HepG2 (cell line): ENCODE measurements around the gene DHX16. TPM values are rescaled to one million over a fixed set of nuclear protein-coding genes. Genes with fewer than 3 reads are reported as not detected.
A peak's percentile ranks its signal among the peaks of the same experiment; 100 is the strongest.

Experiments
- ARID5B ChIP-seq: IDR thresholded peaks from 2 replicates; pipeline ENCODE4 v1.4.0; 2020; ENCODE audit warnings: mild to moderate bottlenecking, missing genetic modification reagents
- BRD4 ChIP-seq: sonication (generic); formaldehyde crosslinking; IDR thresholded peaks from 2 replicates; pipeline ENCODE4 v1.4.0; 2020; ENCODE audit warnings: missing genetic modification reagents
- CBFB ChIP-seq: sonication (generic); formaldehyde crosslinking; IDR thresholded peaks from 2 replicates; pipeline ENCODE4 v1.4.0; 2020; ENCODE audit warnings: missing genetic modification reagents
- CHCHD3 ChIP-seq: sonication (generic); formaldehyde crosslinking; IDR thresholded peaks from 2 replicates; pipeline ENCODE4 v1.8.0; 2022; ENCODE audit warnings: mild to moderate bottlenecking, missing genetic modification reagents, moderate library complexity
- GABPA ChIP-seq, 2 experiments: IDR thresholded peaks; 2 replicates each; pipeline ENCODE4 v1.6.1; 2011 to 2016; ENCODE audit warnings: low read depth in 2 of 2, low read length in 1 of 2, missing biosample characterization in 1 of 2, missing genetic modification characterization in 1 of 2
- HDAC2 ChIP-seq: sonication (generic); formaldehyde crosslinking; IDR thresholded peaks from 2 replicates; pipeline ENCODE4 v1.4.0; 2020; ENCODE audit warnings: missing genetic modification reagents
- HMG20A ChIP-seq: IDR thresholded peaks from 2 replicates; pipeline ENCODE4 v1.6.1; 2016; ENCODE audit warnings: borderline replicate concordance
- NFE2 ChIP-seq: sonication (generic); formaldehyde crosslinking; IDR thresholded peaks from 2 replicates; pipeline ENCODE4 v1.4.0; 2020; ENCODE audit warnings: missing genetic modification reagents
- NFE2L2 ChIP-seq: fragments of 150-350 bp; IDR thresholded peaks from 2 replicates; pipeline ENCODE4 v1.6.1; 2014; ENCODE audit warnings: low read length
- NR1H2 ChIP-seq: sonication (generic); formaldehyde crosslinking; IDR thresholded peaks from 2 replicates; pipeline ENCODE4 v1.8.1; 2022; ENCODE audit warnings: low read depth, missing genetic modification reagents, borderline replicate concordance
- NR2F2 ChIP-seq: IDR thresholded peaks from 2 replicates; pipeline ENCODE4 v1.6.1; 2012; ENCODE audit warnings: low read depth, inconsistent platforms, borderline replicate concordance
- RELA ChIP-seq: sonication (generic); formaldehyde crosslinking; IDR thresholded peaks from 2 replicates; pipeline ENCODE4 v1.4.0; 2020; ENCODE audit warnings: missing genetic modification reagents
- ZBTB42 ChIP-seq: sonication (generic); formaldehyde crosslinking; IDR thresholded peaks from 2 replicates; pipeline ENCODE4 v1.5.0; 2020; ENCODE audit warnings: mild to moderate bottlenecking, missing genetic modification reagents
- ZFP36L1 ChIP-seq: sonication (generic); formaldehyde crosslinking; IDR thresholded peaks from 2 replicates; pipeline ENCODE4 v1.8.0; 2022; ENCODE audit warnings: mild to moderate bottlenecking, missing genetic modification reagents, moderate library complexity
- ZKSCAN8 ChIP-seq: IDR thresholded peaks from 2 replicates; pipeline ENCODE4 v1.6.1; 2016; ENCODE audit warnings: borderline replicate concordance, missing genetic modification reagents, missing compliant biosample characterization
- ZNF367 ChIP-seq: sonication (generic); formaldehyde crosslinking; IDR thresholded peaks from 2 replicates; pipeline ENCODE4 v1.4.0; 2020; ENCODE audit warnings: missing genetic modification reagents, borderline replicate concordance
- ZNF550 ChIP-seq: sonication (generic); formaldehyde crosslinking; IDR thresholded peaks from 2 replicates; pipeline ENCODE4 v1.4.0; 2020; ENCODE audit warnings: mild to moderate bottlenecking, missing genetic modification reagents, borderline replicate concordance
- ZNF639 ChIP-seq: conservative IDR thresholded peaks from 2 replicates; pipeline ENCODE4 v1.6.1; 2018; ENCODE audit warnings: missing genetic modification reagents
- ZZZ3 ChIP-seq: sonication (generic); formaldehyde crosslinking; IDR thresholded peaks from 2 replicates; pipeline ENCODE4 v1.4.0; 2020; ENCODE audit warnings: missing genetic modification reagents, mild to moderate bottlenecking, borderline replicate concordance
- polyA plus RNA-seq, 8 experiments: library from polyadenylated mRNA; depleted of rRNA in 3 of 8; stranded (reverse) in 7 of 8; unstranded in 1 of 8; fragments of >200 nt; fragmentation: Illumina TruSeq in 4 of 8; extraction: Trizol in 4 of 8; gene quantifications; 2 replicates each; pipeline versions ENCODE4 v1.2.1 to v1.2.3, GENCODE V29; 2011 to 2016; ENCODE audit warnings: low read depth in 4 of 8, missing spikeins in 1 of 8, mixed read lengths in 1 of 8; ENCODE audit not compliant: insufficient read depth in 1 of 8
- total RNA-seq, 5 experiments: library from RNA; depleted of rRNA; stranded (reverse); fragments of >200 nt; fragmentation: Illumina TruSeq; extraction: Trizol; gene quantifications; 2 replicates each; pipeline ENCODE4 v1.2.3, GENCODE V29; 2016; ENCODE audit warnings: low read depth in 1 of 5
- TF ChIP-seq, protein P1 (sequence below): sonication (generic); formaldehyde crosslinking; IDR thresholded peaks from 2 replicates; pipeline ENCODE4 v1.8.1; 2023; ENCODE audit warnings: mild to moderate bottlenecking, missing genetic modification reagents, borderline replicate concordance

DHX16 gene
- total and polyA plus RNA-seq, 2 of the 13 experiments (the other 11 are each of a cell fraction or from before 2014, with no cell fraction given), result 57.0 to 58.5 TPM

DNA sequence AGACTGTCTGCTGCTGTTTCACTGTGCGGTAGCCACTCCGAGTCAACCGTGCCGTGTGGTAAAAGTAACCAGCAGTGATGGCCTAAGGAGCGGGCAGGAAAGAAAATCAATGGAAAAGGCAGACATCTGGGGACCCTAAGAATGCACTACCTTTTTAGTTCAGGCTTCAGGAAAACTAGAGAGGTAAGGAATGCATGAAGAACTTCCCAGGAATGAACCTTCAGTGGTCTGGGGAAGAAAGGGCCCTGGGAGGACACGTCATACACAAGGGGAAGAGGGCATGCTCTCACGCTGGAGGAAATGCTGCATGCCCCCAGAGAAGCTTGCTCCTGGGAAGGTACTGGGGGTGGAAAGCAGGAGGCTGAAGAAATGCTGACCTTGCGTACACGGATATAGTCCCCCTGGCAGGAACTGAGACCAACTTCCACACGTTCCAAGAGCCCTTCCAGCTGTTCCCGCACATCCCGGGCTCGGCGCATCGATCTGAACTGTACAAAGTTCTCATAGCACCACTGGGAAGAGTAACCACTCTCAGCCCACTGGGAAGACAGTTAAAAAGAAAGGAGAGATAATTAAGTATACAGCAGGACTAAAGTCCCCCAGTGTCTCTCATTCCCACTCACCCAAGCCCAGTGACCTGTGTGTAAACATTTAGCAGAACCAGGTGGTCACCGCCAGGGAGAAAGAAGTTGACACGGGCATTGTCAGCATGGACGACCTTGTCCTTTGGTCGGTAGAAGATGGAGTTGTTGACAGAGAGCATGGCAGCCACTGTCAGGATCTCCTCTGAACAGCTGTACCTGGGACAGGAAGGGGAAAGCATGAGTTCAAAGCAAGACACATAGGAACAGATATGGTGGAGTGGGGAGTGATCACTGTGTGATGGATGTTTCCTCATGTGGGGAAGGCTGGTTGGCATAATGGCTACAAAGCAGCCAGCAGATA, 17.7 kb downstream of the DHX16 start (continued):
- TF ChIP-seq ARID5B (peak; percentile 98), NR2F2 (peak; percentile 46; the same call in 1 of the 2 replicates), ZNF550 (CRISPR knock-in tag) (0 out of 2 replicates have a peak, but pooled peaks have one; percentile 15), CBFB (CRISPR knock-in tag) (0 out of 2 replicates have a peak, but pooled peaks have one; percentile 36), GABPA (IDR thresholded peaks at IDR 0.05; ENCODE audit: low read depth, low read length) (no peak), GABPA (CRISPR knock-in tag; IDR thresholded peaks at IDR 0.05; ENCODE audit: low read depth) (peak; percentile 76), ZZZ3 (CRISPR knock-in tag) (peak; percentile 63; the same call in 1 of the 2 replicates), NFE2L2 (no peak), NR1H2 (no peak), NFE2 (CRISPR knock-in tag) (no peak), BRD4 (CRISPR knock-in tag) (no peak), ZNF639 (CRISPR knock-in tag) (peak; percentile 39; the same call in 1 of the 2 replicates), HDAC2 (CRISPR knock-in tag) (peak; percentile 99), HMG20A (CRISPR knock-in tag) (peak; percentile 91; the same call in 1 of the 2 replicates), ZBTB42 (CRISPR knock-in tag) (peak; percentile 94), ZFP36L1 (CRISPR knock-in tag) (no peak), CHCHD3 (no peak), ZNF367 (no peak), ZKSCAN8 (CRISPR knock-in tag) (peak; percentile 99), RELA (no peak)
- TF ChIP-seq, protein P1, sequence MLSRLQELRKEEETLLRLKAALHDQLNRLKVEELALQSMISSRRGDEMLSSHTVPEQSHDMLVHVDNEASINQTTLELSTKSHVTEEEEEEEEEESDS (CRISPR knock-in tag), result peak; percentile 72; the same call in 1 of the 2 replicates
